Body of pancreas (tissue), 4 donors: ENCODE results near the gene SLC4A9. TPM values are rescaled to one million over a fixed set of nuclear protein-coding genes. Genes with fewer than 3 reads are reported as not detected.
A peak's percentile ranks its signal among the peaks of the same experiment; 100 is the strongest.

Experiments
- ATAC-seq: fragments of 150-250 bp; one replicate; pipeline ENCODE4 v1.9.1; 2016
- DNase-seq, 4 donors: peaks; one replicate each; pipeline ENCODE4 v3.0.0-alpha.2; 2019
- H3K27ac ChIP-seq, 4 donors: fragments of 200-600 bp; sonication (generic); 1 replicate in 3 of 4; 2 replicates in 1 of 4; pipeline versions ENCODE4 v1.5.1 to v1.6.1; 2016 to 2019; ENCODE audit warnings: mild to moderate bottlenecking in 1 of 4, mixed read lengths in 1 of 4, moderate library complexity in 1 of 4
- H3K27me3 ChIP-seq, 2 donors: fragments of 200-600 bp; sonication (generic); one replicate each; pipeline ENCODE4 v1.6.0; 2016; ENCODE audit warnings: mild to moderate bottlenecking in 1 of 2
- H3K36me3 ChIP-seq, 2 donors: fragments of 200-600 bp; sonication (generic); replicated peaks in 1 of 2; 2 replicates each; pipeline ENCODE4 v1.5.1; 2016; ENCODE audit warnings: low read depth in 2 of 2; ENCODE audit not compliant: insufficient read depth in 1 of 2
- H3K4me1 ChIP-seq: fragments of 200-600 bp; sonication (generic); one replicate; pipeline ENCODE4 v1.6.0; 2016
- H3K4me3 ChIP-seq, 2 donors: fragments of 200-600 bp; sonication (generic); 1 replicate in 1 of 2; 2 replicates in 1 of 2; pipeline ENCODE4 v1.5.1; 2016 to 2019
- H3K9me3 ChIP-seq, 3 donors: fragments of 200-600 bp; sonication (generic); 1 replicate in 2 of 3; 2 replicates in 1 of 3; pipeline ENCODE4 v1.5.1; 2016
- POLR2A ChIP-seq, 3 donors: fragments of 450-650 bp; IDR thresholded peaks; one replicate each; pipeline ENCODE4 v1.6.1; 2016; ENCODE audit warnings: antibody characterized with exemption in 3 of 3, mild to moderate bottlenecking in 2 of 3
- WGBS, 2 donors: methylation state at CpG; one replicate each; pipeline ENCODE4 v1.1.5; 2017; 5-methylcytosine and 5-hydroxymethylcytosine counted together
- intact Hi-C: fragments of 100-400 bp; cut with DNase I; formaldehyde crosslinking; loops from one replicate; pipeline ENCODE4 v1.15.1; 2023
- total RNA-seq, 2 donors: library from RNA; depleted of rRNA; stranded (reverse); fragments of >200 nt; gene quantifications; one replicate each; pipeline ENCODE4 v1.1.0, GENCODE V29; 2016
- TF ChIP-seq, protein P1 (sequence below), 7 experiments: fragments of 450-650 bp in 4 of 7; fragments of 200-600 bp in 3 of 7; sonication (generic) in 3 of 7; IDR thresholded peaks; one replicate each; pipeline ENCODE4 v1.5.1; 2016 to 2019; ENCODE audit warnings: antibody characterized with exemption in 7 of 7

The SLC4A9 gene, protein sequence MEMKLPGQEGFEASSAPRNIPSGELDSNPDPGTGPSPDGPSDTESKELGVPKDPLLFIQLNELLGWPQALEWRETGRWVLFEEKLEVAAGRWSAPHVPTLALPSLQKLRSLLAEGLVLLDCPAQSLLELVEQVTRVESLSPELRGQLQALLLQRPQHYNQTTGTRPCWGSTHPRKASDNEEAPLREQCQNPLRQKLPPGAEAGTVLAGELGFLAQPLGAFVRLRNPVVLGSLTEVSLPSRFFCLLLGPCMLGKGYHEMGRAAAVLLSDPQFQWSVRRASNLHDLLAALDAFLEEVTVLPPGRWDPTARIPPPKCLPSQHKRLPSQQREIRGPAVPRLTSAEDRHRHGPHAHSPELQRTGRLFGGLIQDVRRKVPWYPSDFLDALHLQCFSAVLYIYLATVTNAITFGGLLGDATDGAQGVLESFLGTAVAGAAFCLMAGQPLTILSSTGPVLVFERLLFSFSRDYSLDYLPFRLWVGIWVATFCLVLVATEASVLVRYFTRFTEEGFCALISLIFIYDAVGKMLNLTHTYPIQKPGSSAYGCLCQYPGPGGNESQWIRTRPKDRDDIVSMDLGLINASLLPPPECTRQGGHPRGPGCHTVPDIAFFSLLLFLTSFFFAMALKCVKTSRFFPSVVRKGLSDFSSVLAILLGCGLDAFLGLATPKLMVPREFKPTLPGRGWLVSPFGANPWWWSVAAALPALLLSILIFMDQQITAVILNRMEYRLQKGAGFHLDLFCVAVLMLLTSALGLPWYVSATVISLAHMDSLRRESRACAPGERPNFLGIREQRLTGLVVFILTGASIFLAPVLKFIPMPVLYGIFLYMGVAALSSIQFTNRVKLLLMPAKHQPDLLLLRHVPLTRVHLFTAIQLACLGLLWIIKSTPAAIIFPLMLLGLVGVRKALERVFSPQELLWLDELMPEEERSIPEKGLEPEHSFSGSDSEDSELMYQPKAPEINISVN
- not detected for total RNA-seq

DNA sequence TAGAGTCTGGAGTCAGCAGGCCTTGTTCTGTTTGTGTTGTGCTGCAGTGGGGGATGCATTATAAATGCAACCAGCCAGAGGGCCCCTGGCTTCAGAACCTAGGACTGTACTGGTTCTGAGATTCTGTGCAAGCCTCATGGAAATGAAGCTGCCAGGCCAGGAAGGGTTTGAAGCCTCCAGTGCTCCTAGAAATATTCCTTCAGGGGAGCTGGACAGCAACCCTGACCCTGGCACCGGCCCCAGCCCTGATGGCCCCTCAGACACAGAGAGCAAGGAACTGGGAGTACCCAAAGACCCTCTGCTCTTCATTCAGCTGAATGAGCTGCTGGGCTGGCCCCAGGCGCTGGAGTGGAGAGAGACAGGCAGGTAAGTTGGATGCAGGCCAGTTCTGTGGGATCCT is at the start of gene SLC4A9:
TSS of gene SLC4A9 (plus strand) at position 94 of the 400 bp plus-strand sequence. CDS start at position 137, 43 bp downstream.
- no peak for TF ChIP-seq POLR2A (IDR thresholded peaks at IDR 0.05)
- TF ChIP-seq, protein P1, sequence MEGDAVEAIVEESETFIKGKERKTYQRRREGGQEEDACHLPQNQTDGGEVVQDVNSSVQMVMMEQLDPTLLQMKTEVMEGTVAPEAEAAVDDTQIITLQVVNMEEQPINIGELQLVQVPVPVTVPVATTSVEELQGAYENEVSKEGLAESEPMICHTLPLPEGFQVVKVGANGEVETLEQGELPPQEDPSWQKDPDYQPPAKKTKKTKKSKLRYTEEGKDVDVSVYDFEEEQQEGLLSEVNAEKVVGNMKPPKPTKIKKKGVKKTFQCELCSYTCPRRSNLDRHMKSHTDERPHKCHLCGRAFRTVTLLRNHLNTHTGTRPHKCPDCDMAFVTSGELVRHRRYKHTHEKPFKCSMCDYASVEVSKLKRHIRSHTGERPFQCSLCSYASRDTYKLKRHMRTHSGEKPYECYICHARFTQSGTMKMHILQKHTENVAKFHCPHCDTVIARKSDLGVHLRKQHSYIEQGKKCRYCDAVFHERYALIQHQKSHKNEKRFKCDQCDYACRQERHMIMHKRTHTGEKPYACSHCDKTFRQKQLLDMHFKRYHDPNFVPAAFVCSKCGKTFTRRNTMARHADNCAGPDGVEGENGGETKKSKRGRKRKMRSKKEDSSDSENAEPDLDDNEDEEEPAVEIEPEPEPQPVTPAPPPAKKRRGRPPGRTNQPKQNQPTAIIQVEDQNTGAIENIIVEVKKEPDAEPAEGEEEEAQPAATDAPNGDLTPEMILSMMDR (IDR thresholded peaks at IDR 0.05), result no peak
- ATAC-seq, result no peak
- no peak for DNase-seq
- H3K9me3 ChIP-seq, result no peaks in the 10 kb centered on the region
- H3K36me3 ChIP-seq, result no peaks in the 10 kb centered on the region
- H3K27ac ChIP-seq, result no peak within 1 kb of the TSS
- H3K4me1 ChIP-seq, result peaks cover 17% of the 10 kb centered on the region
- H3K4me3 ChIP-seq, result no peak within 1 kb of the TSS
- 85 to 93% methylated on average over 2 of the region's 2 CpGs for WGBS, 2 donors
- no peaks in the 10 kb centered on the region for H3K27me3 ChIP-seq
- intact Hi-C loops, result no loop called here

DNA sequence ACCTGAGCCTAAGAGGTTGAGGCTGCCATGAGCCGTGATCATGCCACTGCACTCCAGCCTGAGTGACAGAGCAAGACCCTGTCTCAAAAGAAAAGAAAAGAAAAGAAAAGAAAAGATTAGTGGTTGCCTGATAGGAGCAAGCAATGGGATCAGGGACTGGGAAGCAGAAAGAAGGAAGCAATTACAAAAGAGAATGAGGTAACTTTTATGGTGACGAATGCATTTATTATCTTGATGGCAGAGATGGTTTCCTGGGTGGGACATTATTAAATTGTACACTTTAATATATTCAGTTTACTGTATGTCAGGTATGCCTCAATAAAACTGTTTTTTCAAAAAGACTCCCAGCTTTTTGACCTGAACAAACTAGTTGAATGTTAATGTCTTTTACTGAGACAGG is 49.6 kb upstream of the SLC4A9 start:
- 66% methylated on average over 2 of the region's 2 CpGs for WGBS, 2 donors
- DNase-seq (no peak), ATAC-seq (no peak)
- Histone ChIP-seq H3K9me3 (no peaks in the 10 kb centered on the region), H3K27ac (no peak overlapping the region), H3K4me1 (no peaks in the 10 kb centered on the region), H3K36me3 (no peaks in the 10 kb centered on the region), H3K27me3 (no peaks in the 10 kb centered on the region), H3K4me3 (no peak overlapping the region)
- TF ChIP-seq POLR2A (IDR thresholded peaks at IDR 0.05), result no peak
- TF ChIP-seq, protein P1 (IDR thresholded peaks at IDR 0.05), result no peak
- intact Hi-C loops, result no loop called here

DNA sequence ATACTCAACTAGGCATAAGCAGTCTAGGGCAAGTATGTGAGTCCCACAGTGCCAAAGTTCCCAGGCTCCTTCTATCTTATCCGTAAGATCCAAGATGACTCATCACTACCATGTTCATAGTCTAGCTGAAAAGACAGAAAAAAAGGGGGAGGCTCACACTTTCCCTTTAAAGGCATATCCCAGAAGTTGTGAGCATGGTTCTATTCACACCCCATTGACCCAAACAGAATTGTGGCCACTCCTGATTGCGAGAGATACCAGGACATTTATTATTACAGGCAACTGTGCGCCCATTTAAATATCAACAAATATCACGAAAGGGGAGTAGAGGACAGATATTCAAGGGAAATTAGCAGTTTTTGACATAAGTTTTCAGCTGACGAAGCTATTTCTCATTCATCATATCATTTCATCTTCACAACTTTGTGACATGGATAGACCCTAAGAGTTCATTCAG is 49.0 kb upstream of the SLC4A9 start:
- intact Hi-C loops, result no loop called here
- no peak overlapping the region for H3K27ac ChIP-seq
- WGBS, 2 donors, result 70 to 78% methylated on average over 5 of the region's 5 CpGs
- no peaks in the 10 kb centered on the region for H3K4me1 ChIP-seq
- no peak overlapping the region for H3K4me3 ChIP-seq
- no peaks in the 10 kb centered on the region for H3K36me3 ChIP-seq
- H3K9me3 ChIP-seq, result no peaks in the 10 kb centered on the region
- DNase-seq, result no peak
- H3K27me3 ChIP-seq, result no peaks in the 10 kb centered on the region
- TF ChIP-seq, protein P1 (IDR thresholded peaks at IDR 0.05), result no peak
- TF ChIP-seq POLR2A (IDR thresholded peaks at IDR 0.05), result no peak
- ATAC-seq, result no peak

DNA sequence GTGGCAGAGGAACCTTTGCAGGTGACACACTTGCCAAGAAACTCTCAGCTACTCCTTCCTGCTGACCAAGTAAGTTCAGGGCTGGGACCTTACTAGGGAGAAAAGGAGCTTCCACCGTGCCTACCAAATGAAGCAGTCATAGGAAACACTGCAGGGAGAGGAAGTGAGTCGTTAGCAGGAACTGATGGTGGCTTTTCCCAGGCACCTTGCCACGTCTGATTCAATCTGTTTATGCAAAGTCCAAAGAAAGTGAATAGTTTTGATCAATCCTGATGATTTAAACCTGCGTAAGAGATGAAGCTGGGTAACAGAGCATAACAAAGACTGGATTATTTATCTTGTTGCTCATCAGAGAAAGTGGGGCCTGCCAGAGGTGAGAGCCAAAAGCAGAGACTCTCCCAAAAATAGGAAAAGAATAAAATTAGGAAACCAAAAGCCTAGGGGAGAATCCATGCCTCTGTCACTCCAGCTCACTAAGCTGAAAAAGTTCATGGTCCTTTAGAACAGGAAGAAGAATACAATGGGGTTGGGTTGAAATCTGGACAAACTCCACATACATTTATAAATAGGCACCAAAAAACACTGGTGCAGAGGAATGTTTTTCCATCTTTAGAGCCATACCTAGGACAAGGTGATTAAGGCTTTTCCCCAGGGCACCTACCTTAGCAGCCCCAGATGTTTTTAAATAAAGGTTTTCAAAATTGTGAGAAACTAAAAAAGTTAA is 47.8 kb upstream of the SLC4A9 start:
- no peaks in the 10 kb centered on the region for H3K36me3 ChIP-seq
- H3K27me3 ChIP-seq, result no peaks in the 10 kb centered on the region
- no peak for TF ChIP-seq POLR2A (IDR thresholded peaks at IDR 0.05)
- TF ChIP-seq, protein P1 (IDR thresholded peaks at IDR 0.05), result no peak
- H3K9me3 ChIP-seq, result no peaks in the 10 kb centered on the region
- intact Hi-C loops, result no loop called here
- peak overlapping the region in 2 of 4 donors; percentile 6 to 33 for H3K27ac ChIP-seq
- DNase-seq (peak in 2 of 4 donors; percentile 42 to 49), ATAC-seq (peak; percentile 38)
- no peaks in the 10 kb centered on the region for H3K4me1 ChIP-seq
- WGBS, 2 donors, result 39 to 42% methylated on average over 4 of the region's 4 CpGs
- no peak overlapping the region for H3K4me3 ChIP-seq
